ENCODE results near the gene ELOVL1.

DNA sequence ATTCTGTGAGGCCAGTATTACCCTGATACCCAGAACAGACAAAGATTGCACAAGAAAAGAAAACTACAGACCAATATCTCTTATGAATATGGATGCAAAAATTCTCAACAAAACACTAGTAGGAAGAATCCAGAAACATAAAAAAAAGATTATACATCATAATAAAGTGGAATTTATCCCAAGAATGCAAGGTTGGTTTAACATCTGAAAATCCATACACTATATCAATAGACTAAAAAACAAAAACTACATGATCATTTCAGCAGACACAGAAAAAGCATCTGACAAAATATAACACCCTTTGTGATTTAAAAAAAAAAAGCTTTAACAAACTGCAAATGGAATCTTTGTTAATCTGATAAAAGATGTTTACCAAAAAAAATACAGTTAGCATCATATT is 42.4 kb downstream of the ELOVL1 start:
- TF ChIP-seq CTCF (IDR thresholded peaks at IDR 0.05), result no peak
- no peak for TF ChIP-seq POLR2A (IDR thresholded peaks at IDR 0.05)
